NCI-H524 (cell line): ENCODE data around the gene AP1B1.
"Not testable (repeated sequence)": the region's sequence is repeated elsewhere in the genome, so short reads cannot be mapped to it uniquely, and the experiment has no call there.

ENCODE experiments used
- DNase-seq, 2 experiments: peaks; one replicate each; lab custom pipeline; 2025; lab: John Stamatoyannopoulos, UW

The AP1B1 gene

GRCh38 chr22:29348956-29349355 is 39.4 kb downstream of the AP1B1 start:
- no peak for DNase-seq

- no peak for DNase-seq
Measured at GRCh38 chr22:29348041-29348440, 40.3 kb downstream of the AP1B1 start.

GRCh38 chr22:29346659-29347058 is 41.7 kb downstream of the AP1B1 start:
- peak; percentile 86 to 95 for DNase-seq

GRCh38 chr22:29345932-29346331 is 42.4 kb downstream of the AP1B1 start:
- DNase-seq = no peak

GRCh38 chr22:29344889-29345288 is 43.5 kb downstream of the AP1B1 start:
- not testable (repeated sequence) for DNase-seq

GRCh38 chr22:29344137-29344536 is 44.2 kb downstream of the AP1B1 start:
- peak in 1 of 2 experiments; percentile 56 for DNase-seq

GRCh38 chr22:29343313-29343805 is 45.0 kb downstream of the AP1B1 start:
- peak; percentile 94 to 98 for DNase-seq

- DNase-seq = peak; percentile 52 to 87
Measured at GRCh38 chr22:29342577-29343312, 45.6 kb downstream of the AP1B1 start.

- DNase-seq = no peak
Measured at GRCh38 chr22:29342177-29342576, 46.2 kb downstream of the AP1B1 start.

- DNase-seq = no peak
Measured at GRCh38 chr22:29341849-29342127, 46.6 kb downstream of the AP1B1 start.

GRCh38 chr22:29341056-29341848 is 47.1 kb downstream of the AP1B1 start:
- no peak for DNase-seq

- DNase-seq = no peak
Measured at GRCh38 chr22:29340566-29340965, 47.8 kb downstream of the AP1B1 start.

- no peak for DNase-seq
Measured at GRCh38 chr22:29339381-29340235, 48.8 kb downstream of the AP1B1 start.

- no peak for DNase-seq
Measured at GRCh38 chr22:29338398-29338797, 50.0 kb downstream of the AP1B1 start.

GRCh38 chr22:29337631-29338284 is 50.6 kb downstream of the AP1B1 start:
- no peak for DNase-seq

GRCh38 chr22:29336751-29337490 is 51.4 kb downstream of the AP1B1 start:
- DNase-seq = no peak

- no peak for DNase-seq
Measured at GRCh38 chr22:29335656-29336055, 52.7 kb downstream of the AP1B1 start.

- no peak for DNase-seq
Measured at GRCh38 chr22:29334696-29335344, 53.5 kb downstream of the AP1B1 start.

- no peak for DNase-seq
Measured at GRCh38 chr22:29334148-29334547, 54.2 kb downstream of the AP1B1 start.

GRCh38 chr22:29332886-29333496 is 55.4 kb downstream of the AP1B1 start:
- no peak for DNase-seq
